SIG-M5 treated with dmso at 0.1 percent for 504 hours (cell line): ENCODE data around the gene TTC36.
A peak's percentile ranks its signal among the peaks of the same experiment; 100 is the strongest.
"Not testable (repeated sequence)": the region's sequence is repeated elsewhere in the genome, so short reads cannot be mapped to it uniquely, and the experiment has no call there.

ENCODE experiments used
- DNase-seq: peaks from one replicate; lab custom pipeline; 2025; ENCODE audit not compliant: unreplicated experiment; lab: John Stamatoyannopoulos, UW

The TTC36 gene

GRCh38 chr11:118527109-118527508 lies at the start of gene TTC36:
TSS of gene TTC36 (plus strand) at chr11:118527474. CDS start at chr11:118527495, 21 bp downstream.
- no peak for DNase-seq

- DNase-seq: not testable (repeated sequence)
Measured at GRCh38 chr11:118481238-118481637, 46.0 kb upstream of the TTC36 start.

- no peak for DNase-seq
Measured at GRCh38 chr11:118484405-118484804, 42.9 kb upstream of the TTC36 start.

GRCh38 chr11:118485273-118485672 lies 42.0 kb upstream of the TTC36 start:
- no peak for DNase-seq

- DNase-seq: peak; percentile 87
Measured at GRCh38 chr11:118488480-118489109, 38.7 kb upstream of the TTC36 start.

GRCh38 chr11:118491041-118491440 lies 36.2 kb upstream of the TTC36 start:
- no peak for DNase-seq

GRCh38 chr11:118497831-118498230 lies 29.4 kb upstream of the TTC36 start:
- no peak for DNase-seq

GRCh38 chr11:118503216-118503615 lies 24.1 kb upstream of the TTC36 start:
- DNase-seq: no peak

- DNase-seq: no peak
Measured at GRCh38 chr11:118511601-118512000, 15.7 kb upstream of the TTC36 start.

- no peak for DNase-seq
Measured at GRCh38 chr11:118514103-118514502, 13.2 kb upstream of the TTC36 start.

- no peak for DNase-seq
Measured at GRCh38 chr11:118519549-118519948, 7.7 kb upstream of the TTC36 start.

GRCh38 chr11:118521892-118522311 lies 5.4 kb upstream of the TTC36 start:
- no peak for DNase-seq

GRCh38 chr11:118522571-118523072 lies 4.7 kb upstream of the TTC36 start:
- DNase-seq: peak; percentile 40

- no peak for DNase-seq
Measured at GRCh38 chr11:118524356-118524755, 2.9 kb upstream of the TTC36 start.

- no peak for DNase-seq
Measured at GRCh38 chr11:118524757-118525470, 2.4 kb upstream of the TTC36 start.

- no peak for DNase-seq
Measured at GRCh38 chr11:118526688-118527087, 586 bp upstream of the TTC36 start.

GRCh38 chr11:118528511-118528910 lies 1.2 kb downstream of the TTC36 start:
- no peak for DNase-seq

GRCh38 chr11:118529584-118530175 lies 2.4 kb downstream of the TTC36 start:
- no peak for DNase-seq

- no peak for DNase-seq
Measured at GRCh38 chr11:118530180-118530682, 3.0 kb downstream of the TTC36 start.

GRCh38 chr11:118530683-118531596 lies 3.7 kb downstream of the TTC36 start, which contains the start of gene TMEM25:
TSS of gene TMEM25 (plus strand) at chr11:118531192. CDS start at chr11:118531802, 610 bp downstream.
- DNase-seq: no peak
